DOHH2 (cell line): ENCODE results near the gene B4GALT3.

Experiments
- H3F3A ChIP-seq: fragments of 200-600 bp; sonication (generic), shearing (Covaris generic); 2 replicates; pipeline ENCODE4 v1.6.0; 2016; ENCODE audit warnings: antibody characterized with exemption, mild to moderate bottlenecking; ENCODE audit not compliant: control insufficient read depth, insufficient read depth
- H3K27ac ChIP-seq: fragments of 200-600 bp; sonication (generic); 2 replicates; pipeline ENCODE4 v1.5.1; 2014; ENCODE audit warnings: low read depth, mild to moderate bottlenecking, low read length, moderate library complexity
- H3K27me3 ChIP-seq: fragments of 200-600 bp; sonication (generic); 2 replicates; pipeline ENCODE4 v1.6.1; 2014; ENCODE audit warnings: mild to moderate bottlenecking, low read length, mixed read lengths; ENCODE audit not compliant: control insufficient read depth
- H3K36me3 ChIP-seq: fragments of 200-600 bp; sonication (generic); 2 replicates; pipeline ENCODE4 v1.6.1; 2014; ENCODE audit warnings: mild to moderate bottlenecking, low read length, moderate library complexity, mixed read lengths; ENCODE audit not compliant: control insufficient read depth
- H3K4me1 ChIP-seq: fragments of 200-600 bp; sonication (generic); 2 replicates; pipeline ENCODE4 v1.6.1; 2014; ENCODE audit warnings: mild to moderate bottlenecking, low read length, mixed read lengths; ENCODE audit not compliant: control insufficient read depth
- H3K4me2 ChIP-seq: fragments of 200-600 bp; sonication (generic); 2 replicates; pipeline ENCODE4 v1.6.0; 2014; ENCODE audit warnings: mild to moderate bottlenecking, low read length, moderate library complexity
- H3K4me3 ChIP-seq: fragments of 200-600 bp; sonication (generic); 2 replicates; pipeline ENCODE4 v1.5.1; 2014; ENCODE audit warnings: mild to moderate bottlenecking, low read length, mixed read lengths
- H3K79me2 ChIP-seq: fragments of 200-600 bp; sonication (generic); 2 replicates; pipeline ENCODE4 v1.6.1; 2014; ENCODE audit warnings: mild to moderate bottlenecking, low read length, mixed read lengths; ENCODE audit not compliant: control insufficient read depth
- H3K9me2 ChIP-seq: fragments of 200-600 bp; sonication (generic); replicated peaks from 2 replicates; pipeline ENCODE4 v1.6.1; 2014; ENCODE audit warnings: mild to moderate bottlenecking, low read length, mixed read lengths; ENCODE audit not compliant: control insufficient read depth
- H3K9me3 ChIP-seq: fragments of 200-600 bp; sonication (generic); 2 replicates; pipeline ENCODE4 v1.6.1; 2014; ENCODE audit warnings: antibody characterized with exemption, low read length, mixed read lengths; ENCODE audit not compliant: control insufficient read depth, insufficient read depth
- H4K20me1 ChIP-seq: fragments of 200-600 bp; sonication (generic); 2 replicates; pipeline ENCODE4 v1.6.0; 2014; ENCODE audit warnings: low read depth, mild to moderate bottlenecking, antibody characterized with exemption, low read length, moderate library complexity; ENCODE audit not compliant: control insufficient read depth, insufficient read depth
- CTCF ChIP-seq: fragments of 200-600 bp; sonication (generic); IDR thresholded peaks from one replicate; pipeline ENCODE4 v1.5.1; 2014; ENCODE audit warnings: antibody characterized with exemption, mild to moderate bottlenecking, low read depth, low read length; ENCODE audit not compliant: poor library complexity, severe bottlenecking
- EZH2phosphoT487 ChIP-seq: fragments of 200-600 bp; sonication (generic); IDR thresholded peaks from 2 replicates; pipeline ENCODE4 v1.6.1; 2017; ENCODE audit warnings: borderline replicate concordance, mild to moderate bottlenecking, antibody characterized with exemption, low read length, moderate library complexity, mixed read lengths

B4GALT3 gene

GRCh38 chr1:161160671-161161145 is 16.6 kb downstream of the B4GALT3 start:
- Histone ChIP-seq H3K36me3 (peaks cover 55% of the 10 kb centered on the region), H3K9me3 (no peaks in the 10 kb centered on the region), H3K4me1 (peaks cover 31% of the 10 kb centered on the region), H3K27ac (no peak overlapping the region), H3K79me2 (peaks cover 16% of the 10 kb centered on the region), H3F3A (0 out of 2 replicates have a peak, but pooled peaks cover 11% of the 10 kb centered on the region), H4K20me1 (no peaks in the 10 kb centered on the region), H3K4me3 (peak overlapping the region; percentile 81; the same call in 1 of the 2 replicates), H3K4me2 (peak overlapping the region; percentile 69; the same call in 1 of the 2 replicates), H3K27me3 (no peaks in the 10 kb centered on the region), H3K9me2 (no peaks in the 10 kb centered on the region)
- TF ChIP-seq EZH2phosphoT487 = no peak
- TF ChIP-seq CTCF = no peak

GRCh38 chr1:161159913-161160243 is 17.4 kb downstream of the B4GALT3 start:
- peaks cover 15% of the 10 kb centered on the region for H3F3A ChIP-seq
- H3K4me1 ChIP-seq = peaks cover 27% of the 10 kb centered on the region
- H3K27me3 ChIP-seq = no peaks in the 10 kb centered on the region
- H3K27ac ChIP-seq = peak overlapping the region; percentile 43; the same call in 1 of the 2 replicates
- no peaks in the 10 kb centered on the region for H3K9me3 ChIP-seq
- TF ChIP-seq CTCF = no peak
- TF ChIP-seq EZH2phosphoT487 = no peak
- H3K79me2 ChIP-seq = peaks cover 24% of the 10 kb centered on the region
- H3K9me2 ChIP-seq = no peaks in the 10 kb centered on the region
- peak overlapping the region; percentile 69 for H3K4me2 ChIP-seq
- peak overlapping the region; percentile 81 for H3K4me3 ChIP-seq
- no peaks in the 10 kb centered on the region for H4K20me1 ChIP-seq
- peaks cover 59% of the 10 kb centered on the region for H3K36me3 ChIP-seq

- H3K79me2 ChIP-seq = peaks cover 30% of the 10 kb centered on the region
- TF ChIP-seq CTCF = peak; percentile 49
- no peak for TF ChIP-seq EZH2phosphoT487
- no peaks in the 10 kb centered on the region for H3K9me3 ChIP-seq
- peak within 1 kb of the TSS; percentile 81 for H3K4me3 ChIP-seq
- peaks cover 16% of the 10 kb centered on the region for H3F3A ChIP-seq
- no peaks in the 10 kb centered on the region for H3K27me3 ChIP-seq
- H4K20me1 ChIP-seq = no peaks in the 10 kb centered on the region
- H3K4me2 ChIP-seq = peak within 1 kb of the TSS; percentile 69
- H3K27ac ChIP-seq = peak within 1 kb of the TSS; percentile 43
- no peaks in the 10 kb centered on the region for H3K9me2 ChIP-seq
- H3K4me1 ChIP-seq = peaks cover 28% of the 10 kb centered on the region
- H3K36me3 ChIP-seq = peaks cover 55% of the 10 kb centered on the region
These were observed 18.0 kb downstream of the B4GALT3 start, which contains the start of gene USP21 for GRCh38 chr1:161159087-161159912. Gene USP21, plus strand, starts transcription at chr1:161159500. Its CDS starts 1,141 bp downstream, at chr1:161160641.
